Left renal cortex interstitium (tissue), 4 donors: ENCODE results near the gene ASCL5. TPM values are rescaled to one million over a fixed set of nuclear protein-coding genes. Genes with fewer than 3 reads are reported as not detected.

Experiments used
- DNase-seq, 4 donors: peaks; one replicate each; pipeline ENCODE4 v3.0.0-alpha.2; 2013; ENCODE audit warnings: low read depth in 4 of 4, low spot score in 2 of 4, missing footprints in 1 of 4
- polyA plus RNA-seq, 4 donors: library from polyadenylated mRNA; unstranded; fragments of 120-200 nt; gene quantifications; one replicate each; pipeline ENCODE4 v1.2.1, GENCODE V29; 2013; ENCODE audit not compliant: insufficient read length in 4 of 4

ASCL5 gene
- polyA plus RNA-seq, 4 donors, result 0.08 to 0.47 (median 0.21) TPM; not detected in 1

GRCh38 chr1:201112173-201112731 is 14.7 kb downstream of the ASCL5 start, which contains the start of gene CACNA1S:
TSS of gene CACNA1S (minus strand) at chr1:201112426. CDS start at chr1:201112339, 87 bp downstream.
- DNase-seq, result no peak

GRCh38 chr1:201111672-201112071 is 15.3 kb downstream of the ASCL5 start:
- no peak for DNase-seq

GRCh38 chr1:201111156-201111555 is 15.8 kb downstream of the ASCL5 start:
- no peak for DNase-seq

- DNase-seq, result no peak
These were observed 16.4 kb downstream of the ASCL5 start for GRCh38 chr1:201110616-201111015.

GRCh38 chr1:201110138-201110537 is 16.8 kb downstream of the ASCL5 start:
- DNase-seq, result no peak

- no peak for DNase-seq
These were observed 17.3 kb downstream of the ASCL5 start for GRCh38 chr1:201109651-201110050.

GRCh38 chr1:201108614-201109013 is 18.4 kb downstream of the ASCL5 start:
- no peak for DNase-seq

- no peak for DNase-seq
These were observed 21.3 kb downstream of the ASCL5 start for GRCh38 chr1:201105688-201106087.

- DNase-seq, result no peak
These were observed 22.8 kb downstream of the ASCL5 start for GRCh38 chr1:201104141-201104540.

- no peak for DNase-seq
These were observed 23.3 kb downstream of the ASCL5 start for GRCh38 chr1:201103666-201104065.

GRCh38 chr1:201100169-201100930 is 26.6 kb downstream of the ASCL5 start:
- DNase-seq, result no peak

GRCh38 chr1:201098992-201099677 is 27.8 kb downstream of the ASCL5 start:
- no peak for DNase-seq

GRCh38 chr1:201096977-201097856 is 29.8 kb downstream of the ASCL5 start:
- DNase-seq, result no peak

GRCh38 chr1:201096041-201096461 is 30.9 kb downstream of the ASCL5 start:
- no peak for DNase-seq

GRCh38 chr1:201095581-201095980 is 31.4 kb downstream of the ASCL5 start:
- no peak for DNase-seq

- no peak for DNase-seq
These were observed 32.2 kb downstream of the ASCL5 start for GRCh38 chr1:201094832-201095231.

GRCh38 chr1:201093962-201094361 is 33.0 kb downstream of the ASCL5 start:
- DNase-seq, result no peak

GRCh38 chr1:201093561-201093960 is 33.4 kb downstream of the ASCL5 start:
- DNase-seq, result no peak

GRCh38 chr1:201092738-201093137 is 34.2 kb downstream of the ASCL5 start:
- no peak for DNase-seq

GRCh38 chr1:201091256-201091655 is 35.7 kb downstream of the ASCL5 start:
- DNase-seq, result no peak

GRCh38 chr1:201090541-201090940 is 36.4 kb downstream of the ASCL5 start:
- DNase-seq, result no peak
